ENCODE measurements around the gene DNAH3.
A peak's percentile ranks its signal among the peaks of the same experiment; 100 is the strongest.
"Not testable (repeated sequence)": the region's sequence is repeated elsewhere in the genome, so short reads cannot be mapped to it uniquely, and the experiment has no call there.

The DNAH3 gene

GRCh38 chr16:20938426-20938825 is 212.2 kb downstream of the DNAH3 start:
- DNase-seq, result peak; percentile 79

GRCh38 chr16:20937736-20938135 is 212.9 kb downstream of the DNAH3 start:
- no peak for DNase-seq

- no peak for DNase-seq
Measured at GRCh38 chr16:20933589-20933988, 217.1 kb downstream of the DNAH3 start.

- DNase-seq, result no peak
Measured at GRCh38 chr16:20931066-20931600, 219.5 kb downstream of the DNAH3 start.

GRCh38 chr16:20930365-20930690 is 220.3 kb downstream of the DNAH3 start:
- no peak for DNase-seq

GRCh38 chr16:20929676-20930364 is 220.8 kb downstream of the DNAH3 start:
- DNase-seq, result not testable (repeated sequence)

GRCh38 chr16:20928774-20929411 is 221.8 kb downstream of the DNAH3 start:
- no peak for DNase-seq

GRCh38 chr16:20925751-20926150 is 224.9 kb downstream of the DNAH3 start:
- DNase-seq, result no peak

GRCh38 chr16:20923876-20924275 is 226.8 kb downstream of the DNAH3 start:
- no peak for DNase-seq

- DNase-seq, result no peak
Measured at GRCh38 chr16:20920799-20921198, 229.8 kb downstream of the DNAH3 start.

- DNase-seq, result no peak
Measured at GRCh38 chr16:20920091-20920490, 230.6 kb downstream of the DNAH3 start.

- DNase-seq, result no peak
Measured at GRCh38 chr16:20918486-20919239, 232.0 kb downstream of the DNAH3 start.

GRCh38 chr16:20916942-20917341 is 233.7 kb downstream of the DNAH3 start:
- DNase-seq, result no peak

GRCh38 chr16:20916289-20916688 is 234.4 kb downstream of the DNAH3 start:
- DNase-seq, result no peak

GRCh38 chr16:20911361-20911760 is 239.3 kb downstream of the DNAH3 start:
- DNase-seq, result no peak

GRCh38 chr16:20910781-20911321 is 239.8 kb downstream of the DNAH3 start:
- peak; percentile 71 for DNase-seq

- DNase-seq, result no peak
Measured at GRCh38 chr16:20906341-20907255, 244.0 kb downstream of the DNAH3 start.

- no peak for DNase-seq
Measured at GRCh38 chr16:20905576-20905975, 245.1 kb downstream of the DNAH3 start.

- peak; percentile 69 for DNase-seq
Measured at GRCh38 chr16:20904507-20905081, 246.1 kb downstream of the DNAH3 start.

- no peak for DNase-seq
Measured at GRCh38 chr16:20903899-20904506, 246.6 kb downstream of the DNAH3 start.

- DNase-seq, result no peak
Measured at GRCh38 chr16:20903116-20903898, 247.3 kb downstream of the DNAH3 start.

All from activated CD4-positive, alpha-beta T cell treated with anti-CD3 and anti-CD28 coated beads, Interleukin-2, amount 50 U/mL, for 16 hours (primary cell).